Iris pigment epithelial cell (primary cell): Measurements from ENCODE around the gene HK2.

Experiments used
- DNase-seq: peaks from one replicate; pipeline ENCODE4 v3.0.0-alpha.2; 2011; ENCODE audit warnings: low read depth

HK2 gene

GRCh38 chr2:74877376-74877775, 43.4 kb downstream of the HK2 start:
- DNase-seq, result no peak

- no peak for DNase-seq
Observed at GRCh38 chr2:74877781-74878433, 44.0 kb downstream of the HK2 start.

- no peak for DNase-seq
Observed at GRCh38 chr2:74878551-74878950, 44.6 kb downstream of the HK2 start.

- no peak for DNase-seq
Observed at GRCh38 chr2:74880054-74880728, 46.3 kb downstream of the HK2 start.

- no peak for DNase-seq
Observed at GRCh38 chr2:74881176-74881575, 47.2 kb downstream of the HK2 start.

- DNase-seq, result no peak
Observed at GRCh38 chr2:74881626-74882298, 47.8 kb downstream of the HK2 start.

GRCh38 chr2:74882299-74882687, 48.4 kb downstream of the HK2 start:
- DNase-seq, result no peak

- DNase-seq, result no peak
Observed at GRCh38 chr2:74883011-74883410, 49.1 kb downstream of the HK2 start.

- no peak for DNase-seq
Observed at GRCh38 chr2:74884118-74884762, 50.3 kb downstream of the HK2 start.

- DNase-seq, result no peak
Observed at GRCh38 chr2:74884866-74885265, 50.9 kb downstream of the HK2 start.

- no peak for DNase-seq
Observed at GRCh38 chr2:74886251-74886650, 52.3 kb downstream of the HK2 start.

- DNase-seq, result no peak
Observed at GRCh38 chr2:74886811-74887210, 52.9 kb downstream of the HK2 start.

- peak; percentile 64 for DNase-seq
Observed at GRCh38 chr2:74887445-74887951, 53.6 kb downstream of the HK2 start.

- peak; percentile 70 for DNase-seq
Observed at GRCh38 chr2:74887960-74888700, 54.2 kb downstream of the HK2 start.

GRCh38 chr2:74889159-74889558, 55.2 kb downstream of the HK2 start:
- no peak for DNase-seq

- DNase-seq, result no peak
Observed at GRCh38 chr2:74890711-74891110, 56.8 kb downstream of the HK2 start.

GRCh38 chr2:74891136-74891764, 57.3 kb downstream of the HK2 start:
- DNase-seq, result no peak

GRCh38 chr2:74891816-74892215, 57.9 kb downstream of the HK2 start:
- DNase-seq, result peak; percentile 84

GRCh38 chr2:74892609-74893008, 58.7 kb downstream of the HK2 start:
- DNase-seq, result no peak

GRCh38 chr2:74893332-74893731, 59.4 kb downstream of the HK2 start:
- peak; percentile 89 for DNase-seq

- peak; percentile 91 for DNase-seq
Observed at GRCh38 chr2:74894272-74894981, 60.5 kb downstream of the HK2 start.
